ENCODE data around the gene ERCC1. TPM values are rescaled to one million over a fixed set of nuclear protein-coding genes. Genes with fewer than 3 reads are reported as not detected.
A peak's percentile ranks its signal among the peaks of the same experiment; 100 is the strongest.

The ERCC1 gene
- total and polyA plus RNA-seq, 8 donors = 7.8 to 79.3 (median 49.5) TPM

- intact Hi-C loops (cut with DNase I; ENCODE audit: low total_unique reads) = no loop called here
- DNase-seq = no peak
- WGBS, 5 donors = 58 to 77% (median 66%) methylated on average over 4 of the region's 4 CpGs
These were observed 20.4 kb downstream of the ERCC1 start for GRCh38 chr19:45403272-45403671.

GRCh38 chr19:45402298-45403061 lies 21.2 kb downstream of the ERCC1 start:
- Histone ChIP-seq H3K4me1 (peaks cover 42 to 65% (median 58%) of the 10 kb centered on the region in 4 donors), H3K27ac (peak overlapping the region in 3 of 5 donors; percentile 5 to 15 (median 14)), H3K9me3 (no peaks in the 10 kb centered on the region), H3K4me3 (peak overlapping the region in 1 of 4 donors; percentile 20), H3K27me3 (peaks cover 0 to 33% (median 13%) of the 10 kb centered on the region in 3 donors), H3K36me3 (no peaks in the 10 kb centered on the region)
- 20 to 44% (median 29%) methylated on average over 17 to 40 of the region's 40 CpGs for WGBS, 5 donors
- DNase-seq = peak; percentile 31 to 81
- intact Hi-C loops (cut with DNase I; ENCODE audit: low total_unique reads) = no loop called here
- TF ChIP-seq CTCF (IDR thresholded peaks at IDR 0.05) (peak in 2 of 7 experiments; percentile 29 to 41), EP300 (IDR thresholded peaks at IDR 0.05) (no peak)

More at GRCh38 chr19:45403272-45403671, 20.4 kb downstream of the ERCC1 start:
- H3K4me1 ChIP-seq = peaks cover 43 to 67% (median 56%) of the 10 kb centered on the region in 4 donors
- TF ChIP-seq POLR2AphosphoS5 (IDR thresholded peaks at IDR 0.05) (no peak), EP300 (IDR thresholded peaks at IDR 0.05) (no peak), CTCF (IDR thresholded peaks at IDR 0.05) (no peak), POLR2A (IDR thresholded peaks at IDR 0.05) (no peak)
- H3K27me3 ChIP-seq = peaks cover 0 to 29% (median 13%) of the 10 kb centered on the region in 3 donors
- no peak overlapping the region for H3K4me3 ChIP-seq
- no peaks in the 10 kb centered on the region for H3K9me3 ChIP-seq
- H3K27ac ChIP-seq = no peak overlapping the region
- H3K36me3 ChIP-seq = peaks cover 0 to 4% (median under 1%) of the 10 kb centered on the region in 4 donors

- peaks cover 0 to 37% (median 13%) of the 10 kb centered on the region in 3 donors for H3K27me3 ChIP-seq
- H3K36me3 ChIP-seq = peaks cover 0 to 4% (median 2%) of the 10 kb centered on the region in 4 donors
- 85 to 94% (median 89%) methylated on average over 6 of the region's 6 CpGs for WGBS, 5 donors
- peaks cover 35 to 58% (median 52%) of the 10 kb centered on the region in 4 donors for H3K4me1 ChIP-seq
- no peak for TF ChIP-seq CTCF (IDR thresholded peaks at IDR 0.05)
- no peak for TF ChIP-seq POLR2A (IDR thresholded peaks at IDR 0.05)
- no peak for TF ChIP-seq EP300 (IDR thresholded peaks at IDR 0.05)
- no peak for TF ChIP-seq POLR2AphosphoS5 (IDR thresholded peaks at IDR 0.05)
- intact Hi-C loops (cut with DNase I; ENCODE audit: low total_unique reads) = no loop called here
- no peak overlapping the region for H3K4me3 ChIP-seq
- no peak for DNase-seq
- no peak overlapping the region for H3K27ac ChIP-seq
- H3K9me3 ChIP-seq = no peaks in the 10 kb centered on the region
These were observed 21.9 kb downstream of the ERCC1 start for GRCh38 chr19:45401815-45402214.

- H3K4me1 ChIP-seq = peaks cover 34 to 48% (median 42%) of the 10 kb centered on the region in 4 donors
- DNase-seq = no peak
- intact Hi-C loops (cut with DNase I; ENCODE audit: low total_unique reads) = no loop called here
- no peaks in the 10 kb centered on the region for H3K9me3 ChIP-seq
- TF ChIP-seq EP300 (IDR thresholded peaks at IDR 0.05) (no peak), CTCF (IDR thresholded peaks at IDR 0.05) (no peak), POLR2A (IDR thresholded peaks at IDR 0.05) (no peak), POLR2AphosphoS5 (IDR thresholded peaks at IDR 0.05) (no peak)
- 73 to 88% (median 85%) methylated on average over 5 to 6 of the region's 6 CpGs for WGBS, 5 donors
- no peak overlapping the region for H3K27ac ChIP-seq
- peaks cover 0 to 54% (median 18%) of the 10 kb centered on the region in 3 donors for H3K27me3 ChIP-seq
- peaks cover 4 to 20% (median 18%) of the 10 kb centered on the region in 4 donors for H3K36me3 ChIP-seq
- H3K4me3 ChIP-seq = no peak overlapping the region
These were observed 23.5 kb downstream of the ERCC1 start for GRCh38 chr19:45400192-45400591.

Data from stomach (tissue), 9 donors.